GM10847 (cell line): ENCODE measurements around the gene ADAMTS9.

ENCODE experiments used
- POLR2A ChIP-seq: IDR thresholded peaks from 2 replicates; pipeline ENCODE4 v1.6.1; 2011; ENCODE audit not compliant: insufficient read length; ENCODE audit errors: extremely low read depth

The ADAMTS9 gene

GRCh38 chr3:64693031-64693430 lies 5.2 kb upstream of the ADAMTS9 start:
- TF ChIP-seq POLR2A = no peak

- TF ChIP-seq POLR2A = no peak
Measured at GRCh38 chr3:64691051-64691450, 3.3 kb upstream of the ADAMTS9 start.

- TF ChIP-seq POLR2A = no peak
Measured at GRCh38 chr3:64687086-64687780, 567 bp downstream of the ADAMTS9 start.

GRCh38 chr3:64686446-64686908 lies 1.3 kb downstream of the ADAMTS9 start:
- TF ChIP-seq POLR2A = no peak

GRCh38 chr3:64685800-64686445 lies 1.9 kb downstream of the ADAMTS9 start:
- TF ChIP-seq POLR2A = no peak

GRCh38 chr3:64685331-64685799 lies 2.4 kb downstream of the ADAMTS9 start:
- no peak for TF ChIP-seq POLR2A

- TF ChIP-seq POLR2A = no peak
Measured at GRCh38 chr3:64684715-64685261, 3.0 kb downstream of the ADAMTS9 start.

- TF ChIP-seq POLR2A = no peak
Measured at GRCh38 chr3:64681827-64682226, 6.0 kb downstream of the ADAMTS9 start.

GRCh38 chr3:64681015-64681414 lies 6.8 kb downstream of the ADAMTS9 start:
- TF ChIP-seq POLR2A = no peak

- no peak for TF ChIP-seq POLR2A
Measured at GRCh38 chr3:64680334-64680733, 7.5 kb downstream of the ADAMTS9 start.

GRCh38 chr3:64677961-64678716 lies 9.7 kb downstream of the ADAMTS9 start:
- no peak for TF ChIP-seq POLR2A

GRCh38 chr3:64676831-64677230 lies 11.0 kb downstream of the ADAMTS9 start:
- TF ChIP-seq POLR2A = no peak

- TF ChIP-seq POLR2A = no peak
Measured at GRCh38 chr3:64675687-64676247, 12.0 kb downstream of the ADAMTS9 start.

- TF ChIP-seq POLR2A = no peak
Measured at GRCh38 chr3:64674591-64675076, 13.2 kb downstream of the ADAMTS9 start.

GRCh38 chr3:64673159-64673715 lies 14.6 kb downstream of the ADAMTS9 start:
- TF ChIP-seq POLR2A = no peak
